ENCODE results near the gene MYORG.

MYORG gene

GRCh38 chr9:34332076-34332964 lies 44.4 kb downstream of the MYORG start:
- peak; percentile 46 for DNase-seq (ENCODE audit: low read depth)

GRCh38 chr9:34331196-34331595 lies 45.5 kb downstream of the MYORG start:
- DNase-seq (ENCODE audit: low read depth), result no peak

- peak; percentile 100 for DNase-seq (ENCODE audit: low read depth)
Observed at GRCh38 chr9:34328987-34329832, 47.5 kb downstream of the MYORG start, which contains the start of the genes KIF24 and NUDT2. KIF24 (minus strand) TSS chr9:34329268; CDS start chr9:34311346, 17,922 bp downstream. NUDT2 (plus strand) TSS chr9:34329569; CDS start chr9:34339040, 9,471 bp downstream.

- no peak for DNase-seq (ENCODE audit: low read depth)
Observed at GRCh38 chr9:34328500-34328986, 48.2 kb downstream of the MYORG start.

GRCh38 chr9:34326690-34327089 lies 50.0 kb downstream of the MYORG start:
- no peak for DNase-seq (ENCODE audit: low read depth)

- no peak for DNase-seq (ENCODE audit: low read depth)
Observed at GRCh38 chr9:34322899-34323591, 53.7 kb downstream of the MYORG start.

- no peak for DNase-seq (ENCODE audit: low read depth)
Observed at GRCh38 chr9:34321451-34321850, 55.2 kb downstream of the MYORG start.

GRCh38 chr9:34318163-34318790 lies 58.4 kb downstream of the MYORG start:
- no peak for DNase-seq (ENCODE audit: low read depth)

GRCh38 chr9:34317436-34317835 lies 59.3 kb downstream of the MYORG start:
- DNase-seq (ENCODE audit: low read depth), result no peak
